GM21825 (cell line): ENCODE data around the gene PLOD1.
"Not testable (repeated sequence)": the region's sequence is repeated elsewhere in the genome, so short reads cannot be mapped to it uniquely, and the experiment has no call there.

Experiments used
- ATAC-seq: cut with Tn5 transposase; IDR thresholded peaks from one replicate; pipeline ENCODE4 v1.9.1; 2021; ENCODE audit warnings: mild to moderate bottlenecking, moderate library complexity; ENCODE audit not compliant: unreplicated experiment

Gene PLOD1

DNA sequence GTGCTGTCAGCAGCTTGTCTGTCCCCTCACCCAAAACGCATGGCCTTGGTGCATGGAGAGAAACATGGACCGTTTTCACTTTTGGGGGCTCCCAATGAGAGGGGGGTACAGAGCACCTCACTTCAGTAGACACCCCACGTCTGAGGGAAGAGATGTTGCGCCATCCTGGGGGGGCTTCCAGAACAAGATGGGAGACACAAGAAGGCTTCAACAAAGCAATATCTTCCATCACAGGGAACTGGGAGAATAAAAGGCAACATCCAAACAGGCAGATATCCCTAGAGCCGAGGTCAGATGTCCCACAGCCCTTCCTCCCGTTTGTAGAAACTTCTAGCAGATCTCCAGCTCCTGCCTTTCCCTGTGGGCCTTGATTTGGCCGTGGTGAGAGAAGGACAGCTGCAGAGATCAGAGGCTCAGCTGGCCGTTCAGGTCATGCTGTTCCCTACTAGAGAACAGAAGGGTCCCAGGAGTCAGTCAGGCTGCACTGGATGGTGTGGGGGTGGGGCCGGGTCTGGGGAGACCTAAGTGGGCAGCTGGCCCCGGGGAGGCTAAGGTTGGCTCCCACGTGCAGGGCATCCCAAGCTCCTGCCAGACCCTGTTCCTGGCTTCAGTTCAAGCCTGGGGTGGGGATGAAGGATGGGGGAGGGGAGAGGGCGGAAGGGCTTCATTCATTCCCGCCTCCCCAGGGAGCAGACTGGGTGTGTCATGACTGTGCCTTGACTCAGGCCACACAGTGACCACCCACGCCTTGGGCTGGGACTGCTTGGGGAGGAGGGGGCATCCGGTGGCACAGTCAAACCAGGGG is 4.4 kb downstream of the PLOD1 start:
- no peak for ATAC-seq

DNA sequence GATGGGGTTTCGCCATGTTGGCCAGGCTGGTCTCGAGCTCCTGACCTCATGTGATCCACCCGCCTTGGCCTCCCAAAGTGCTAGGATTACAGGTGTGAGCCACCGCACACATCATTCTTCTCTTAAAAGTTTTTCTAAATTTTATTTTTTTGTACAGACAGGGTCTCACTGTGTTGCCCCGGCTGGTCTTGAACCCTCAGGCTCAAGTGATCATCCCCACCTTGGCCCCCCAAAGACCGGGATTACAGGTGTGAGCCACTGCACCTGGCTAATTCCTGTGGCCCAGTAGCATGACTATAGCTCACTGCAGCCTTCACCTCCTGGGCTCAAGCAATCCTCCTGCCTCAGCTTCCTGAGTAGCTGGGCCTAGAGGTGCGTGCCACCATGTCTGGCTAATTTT is 5.3 kb downstream of the PLOD1 start:
- ATAC-seq, result not testable (repeated sequence)

DNA sequence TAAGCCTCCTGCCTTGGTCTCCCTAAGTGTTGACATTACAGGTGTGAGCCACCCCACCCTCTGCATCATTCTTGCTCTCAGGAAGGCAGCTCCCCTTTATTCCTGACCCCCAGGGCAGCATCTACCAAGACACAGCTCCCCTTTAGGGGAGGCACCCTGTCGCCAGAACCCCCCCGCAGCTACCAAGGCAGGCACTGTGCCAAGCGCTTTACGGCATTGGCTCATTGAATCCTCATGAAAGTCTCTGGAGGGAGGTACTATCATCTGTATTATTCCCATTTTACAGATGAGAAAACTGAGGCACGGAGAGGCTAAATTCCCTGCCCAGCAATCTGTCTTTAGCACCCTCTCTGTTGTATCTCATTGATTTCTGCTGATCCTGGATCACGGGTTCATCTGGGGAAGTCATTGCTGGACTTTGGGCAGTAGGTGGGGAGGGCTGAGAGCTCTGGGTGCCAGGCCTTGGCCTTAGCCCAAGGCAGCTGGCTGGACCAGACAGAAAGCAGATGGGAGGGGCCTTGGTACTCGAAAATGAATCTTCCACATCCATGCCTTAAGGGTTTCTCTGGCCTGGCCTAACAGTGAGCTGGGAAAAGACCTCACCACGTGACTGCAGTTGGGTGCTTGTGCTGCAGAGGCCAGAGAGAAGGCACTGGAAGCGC is 5.9 kb downstream of the PLOD1 start:
- no peak for ATAC-seq

- no peak for ATAC-seq
Observed at GRCh38 chr1:11942280-11942679, 7.8 kb downstream of the PLOD1 start.

DNA sequence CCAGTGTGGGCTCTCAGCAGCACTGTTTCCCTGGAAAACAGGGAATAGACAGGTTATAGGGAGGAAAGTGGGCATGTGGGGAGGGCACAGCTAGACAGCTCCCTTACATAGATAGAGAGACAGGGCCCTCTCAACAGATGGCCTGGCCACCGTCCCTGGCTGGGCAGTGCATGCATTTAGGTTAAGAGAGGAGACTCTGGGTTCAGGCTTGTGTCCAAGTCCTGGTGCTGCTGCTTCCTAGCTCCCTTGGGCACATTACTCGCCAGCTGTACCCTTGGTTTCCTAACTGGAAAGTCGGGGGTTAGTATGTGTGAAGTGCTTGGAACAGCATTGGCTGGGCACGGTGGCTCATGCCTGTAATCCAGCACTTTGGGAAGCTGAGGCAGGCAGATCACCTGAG is 9.1 kb downstream of the PLOD1 start:
- ATAC-seq, result no peak

GRCh38 chr1:11944358-11944931 is 9.9 kb downstream of the PLOD1 start:
- ATAC-seq, result no peak

GRCh38 chr1:11946647-11947046 is 12.1 kb downstream of the PLOD1 start:
- ATAC-seq, result no peak

DNA sequence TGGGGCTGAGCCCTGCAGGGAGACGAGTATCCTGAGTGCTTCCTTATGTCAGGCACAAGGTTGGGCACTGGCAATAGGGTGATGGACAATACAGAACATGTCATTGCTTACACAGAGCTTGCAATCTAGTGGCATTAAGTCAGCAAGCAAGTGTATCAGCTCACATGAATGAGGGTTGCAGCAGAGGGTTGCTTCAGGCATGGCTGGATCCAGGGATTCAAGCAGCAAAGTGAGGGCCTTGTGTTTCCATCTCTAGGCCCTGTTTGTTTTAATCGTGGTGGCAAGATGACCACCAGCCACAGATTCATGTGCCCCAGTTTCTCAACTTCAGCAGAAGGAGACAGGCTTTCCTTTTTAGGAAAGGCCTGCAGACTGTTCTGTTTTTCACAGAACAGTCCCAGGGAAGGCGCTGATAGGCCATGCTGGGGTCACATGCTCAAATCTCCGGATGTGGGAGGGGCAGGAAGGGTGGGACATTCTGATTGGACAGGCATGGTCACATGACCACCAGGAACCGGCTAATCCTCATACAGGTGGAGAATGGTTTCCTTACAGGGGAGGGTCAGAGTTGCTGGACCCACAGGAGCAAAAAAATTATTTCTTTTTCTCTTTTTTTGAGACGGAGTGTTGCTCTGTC is 14.4 kb downstream of the PLOD1 start:
- no peak for ATAC-seq

DNA sequence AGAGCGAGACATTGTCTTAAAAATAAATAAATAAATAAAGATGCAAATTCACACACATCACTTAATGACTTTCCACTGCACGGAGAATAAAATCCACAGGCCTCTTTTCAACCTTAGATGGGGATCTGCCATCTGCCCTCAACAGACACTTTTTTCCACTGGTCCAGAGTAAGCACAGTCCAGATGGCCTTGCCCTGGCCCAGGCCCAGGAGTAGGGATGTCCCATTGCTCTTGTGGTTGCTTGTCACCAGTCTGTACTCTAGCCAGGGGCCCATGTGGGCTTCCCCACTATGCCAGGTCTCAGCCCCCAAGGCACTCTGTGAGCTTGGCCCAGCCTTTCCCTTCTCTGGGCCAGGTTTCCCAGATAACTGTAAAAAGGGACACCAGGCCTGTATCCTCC is 17.4 kb downstream of the PLOD1 start:
- no peak for ATAC-seq

GRCh38 chr1:11952455-11953109 is 18.1 kb downstream of the PLOD1 start:
- ATAC-seq, result no peak

GRCh38 chr1:11955221-11955620 is 20.7 kb downstream of the PLOD1 start:
- no peak for ATAC-seq

- no peak for ATAC-seq
Observed at GRCh38 chr1:11957398-11957797, 22.9 kb downstream of the PLOD1 start.

- no peak for ATAC-seq
Observed at GRCh38 chr1:11957897-11958296, 23.4 kb downstream of the PLOD1 start.

DNA sequence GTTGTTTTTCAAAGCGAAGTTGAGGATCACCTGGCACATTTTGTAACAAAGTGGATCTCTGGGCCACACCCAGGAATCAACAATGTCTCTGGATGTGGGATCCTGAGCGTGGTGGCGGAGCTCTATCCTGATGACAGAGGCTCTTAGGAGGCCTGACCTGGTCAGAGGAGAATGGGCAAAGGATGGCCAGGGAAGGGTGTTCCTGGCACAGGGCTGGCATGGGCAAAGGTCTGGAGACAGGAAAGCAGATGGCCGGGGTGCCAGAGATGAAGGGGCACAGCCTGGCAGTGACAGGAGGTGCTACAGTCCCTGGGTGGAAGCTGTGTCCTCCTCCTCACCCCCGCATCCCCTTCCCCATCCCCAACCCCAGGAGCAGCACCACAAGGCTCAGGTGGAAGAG is 25.8 kb downstream of the PLOD1 start:
- no peak for ATAC-seq

- no peak for ATAC-seq
Observed at GRCh38 chr1:11960715-11961114, 26.2 kb downstream of the PLOD1 start.

- no peak for ATAC-seq
Observed at GRCh38 chr1:11961230-11961629, 26.7 kb downstream of the PLOD1 start.

- no peak for ATAC-seq
Observed at GRCh38 chr1:11963622-11964021, 29.1 kb downstream of the PLOD1 start.

- ATAC-seq, result no peak
Observed at GRCh38 chr1:11964656-11965055, 30.1 kb downstream of the PLOD1 start.

- no peak for ATAC-seq
Observed at GRCh38 chr1:11967028-11967547, 32.6 kb downstream of the PLOD1 start.

DNA sequence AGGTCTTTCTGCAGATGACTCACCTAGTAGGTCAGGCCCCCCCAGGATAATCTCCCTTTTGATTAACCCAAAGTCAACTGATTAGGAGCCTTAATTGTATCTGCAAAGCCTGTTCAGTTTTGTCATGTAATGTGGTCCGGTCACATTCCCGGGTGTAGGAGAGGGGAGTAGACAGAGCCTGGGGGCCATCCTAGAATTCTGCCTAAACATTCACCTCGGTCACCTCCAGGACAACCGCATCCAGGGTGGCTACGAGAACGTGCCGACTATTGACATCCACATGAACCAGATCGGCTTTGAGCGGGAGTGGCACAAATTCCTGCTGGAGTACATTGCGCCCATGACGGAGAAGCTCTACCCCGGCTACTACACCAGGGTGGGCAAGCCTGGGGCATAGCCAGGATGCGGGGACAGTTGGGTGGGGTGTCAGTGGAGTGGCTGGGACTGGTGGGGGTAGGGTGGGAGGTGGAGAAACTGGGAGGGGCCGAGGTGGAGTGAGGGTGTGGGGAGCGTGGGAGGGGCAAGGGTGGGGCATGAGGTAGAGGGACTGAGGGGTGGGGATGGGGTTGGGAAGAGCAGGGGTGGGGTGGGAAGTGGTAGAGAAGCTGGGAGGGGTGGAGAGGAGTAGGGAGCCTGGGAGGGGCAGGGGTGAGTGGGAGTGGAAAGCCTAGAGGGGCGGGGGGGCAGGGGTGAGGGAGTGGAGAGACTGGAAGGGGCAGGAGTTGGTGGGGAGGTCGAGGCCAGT is 36.1 kb downstream of the PLOD1 start:
- ATAC-seq, result no peak
